Trophoblast cell (in vitro differentiated cells and primary cell): ENCODE results near the gene BOC.

Source experiments
- DNase-seq, 2 donors: peaks; one replicate each; pipeline ENCODE4 v3.0.0-alpha.2; 2016
- H2AFZ ChIP-seq: 2 replicates; pipeline ENCODE4 v1.6.1; 2013; ENCODE audit warnings: low read length, moderate library complexity, mild to moderate bottlenecking; ENCODE audit not compliant: insufficient read depth, poor library complexity
- H2AK5ac ChIP-seq: 2 replicates; pipeline ENCODE4 v1.6.1; 2013; ENCODE audit warnings: mild to moderate bottlenecking, low read length
- H2BK120ac ChIP-seq: 2 replicates; pipeline ENCODE4 v1.6.1; 2013; ENCODE audit warnings: low read length, mild to moderate bottlenecking, moderate library complexity; ENCODE audit not compliant: insufficient read depth, poor library complexity
- H2BK12ac ChIP-seq: 2 replicates; pipeline ENCODE4 v1.6.1; 2013; ENCODE audit warnings: mild to moderate bottlenecking, low read length, moderate library complexity
- H2BK5ac ChIP-seq: 2 replicates; pipeline ENCODE4 v1.6.1; 2013; ENCODE audit warnings: low read length, low read depth, moderate library complexity, mild to moderate bottlenecking; ENCODE audit not compliant: poor library complexity
- H3K14ac ChIP-seq: 2 replicates; pipeline ENCODE4 v1.6.1; 2013; ENCODE audit warnings: mild to moderate bottlenecking, low read length
- H3K18ac ChIP-seq: 2 replicates; pipeline ENCODE4 v1.6.1; 2013; ENCODE audit warnings: mild to moderate bottlenecking, low read length
- H3K23ac ChIP-seq: 2 replicates; pipeline ENCODE4 v1.6.1; 2013; ENCODE audit warnings: low read length
- H3K27ac ChIP-seq: 2 replicates; pipeline ENCODE4 v1.5.1; 2013; ENCODE audit warnings: low read depth, mild to moderate bottlenecking, inconsistent platforms, low read length, moderate library complexity
- H3K27me3 ChIP-seq: 2 replicates; pipeline ENCODE4 v1.6.1; 2013; ENCODE audit warnings: inconsistent platforms, mild to moderate bottlenecking, low read length, moderate library complexity; ENCODE audit not compliant: insufficient read depth
- H3K36me3 ChIP-seq, 2 experiments: 1 replicate in 1 of 2; 2 replicates in 1 of 2; pipeline ENCODE4 v1.6.1; 2013; ENCODE audit warnings: low read length in 2 of 2, mild to moderate bottlenecking in 2 of 2, moderate library complexity in 1 of 2; ENCODE audit not compliant: insufficient read depth in 2 of 2, control insufficient read depth in 1 of 2
- H3K4ac ChIP-seq: 2 replicates; pipeline ENCODE4 v1.6.1; 2013; ENCODE audit warnings: low read depth, mild to moderate bottlenecking, low read length, moderate library complexity
- H3K4me1 ChIP-seq, 2 experiments: 1 replicate in 1 of 2; 2 replicates in 1 of 2; pipeline ENCODE4 v1.6.1; 2013; ENCODE audit warnings: low read length in 2 of 2, mild to moderate bottlenecking in 2 of 2, moderate library complexity in 1 of 2; ENCODE audit not compliant: insufficient read depth in 2 of 2, control insufficient read depth in 1 of 2
- H3K4me2 ChIP-seq: 2 replicates; pipeline ENCODE4 v1.6.1; 2013; ENCODE audit warnings: inconsistent platforms, mild to moderate bottlenecking, low read length, moderate library complexity
- H3K4me3 ChIP-seq: 2 replicates; pipeline ENCODE4 v1.5.1; 2013; ENCODE audit warnings: mild to moderate bottlenecking, low read depth, low read length, inconsistent platforms
- H3K79me1 ChIP-seq: one replicate; pipeline ENCODE4 v1.6.1; 2013; ENCODE audit warnings: low read length
- H3K79me2 ChIP-seq: 2 replicates; pipeline ENCODE4 v1.6.1; 2013; ENCODE audit warnings: low read length, mild to moderate bottlenecking; ENCODE audit not compliant: control insufficient read depth, insufficient read depth, poor library complexity
- H3K9ac ChIP-seq: 2 replicates; pipeline ENCODE4 v1.6.1; 2013; ENCODE audit warnings: mild to moderate bottlenecking, low read length
- H3K9me3 ChIP-seq: 2 replicates; pipeline ENCODE4 v1.6.1; 2013; ENCODE audit warnings: low read depth, mild to moderate bottlenecking, control low read depth, inconsistent platforms, low read length; ENCODE audit not compliant: insufficient read depth
- H4K12ac ChIP-seq: 2 replicates; pipeline ENCODE4 v1.6.1; 2013; ENCODE audit warnings: low read depth, mild to moderate bottlenecking, low read length, moderate library complexity
- H4K8ac ChIP-seq: 2 replicates; pipeline ENCODE4 v1.6.1; 2013; ENCODE audit warnings: low read depth, mild to moderate bottlenecking, low read length, moderate library complexity
- H4K91ac ChIP-seq: one replicate; pipeline ENCODE4 v1.6.1; 2013; ENCODE audit warnings: low read depth, mild to moderate bottlenecking, low read length, moderate library complexity
- WGBS: extraction: QIAGEN DNeasy Blood & Tissue Kit; methylation state at CpG from one replicate; pipeline ENCODE4 v1.1.7; 2013; ENCODE audit warnings: missing lambda C conversion rate; ENCODE audit not compliant: insufficient read length, insufficient coverage; ENCODE audit errors: extremely low coverage; 5-methylcytosine and 5-hydroxymethylcytosine counted together

The BOC gene

DNA sequence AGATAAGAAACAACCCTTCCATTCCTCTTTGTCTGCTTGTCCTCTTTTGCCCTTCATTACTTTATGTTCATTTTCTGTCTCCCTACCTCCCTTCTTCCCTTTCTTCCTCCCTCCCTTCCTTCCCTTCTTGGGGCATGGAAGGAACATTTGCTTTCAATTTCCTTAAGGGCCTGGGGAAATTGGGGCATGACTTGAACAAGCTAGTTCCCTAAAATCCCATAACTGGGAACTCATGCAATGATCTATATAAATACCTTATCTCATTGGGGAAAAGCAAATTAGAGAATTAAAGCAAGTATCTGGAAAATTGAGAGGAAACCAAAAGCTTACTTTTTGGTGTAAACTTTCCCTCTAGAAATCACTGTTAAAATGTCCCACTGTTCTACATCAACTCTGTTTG lies 35.7 kb downstream of the BOC start:
- Histone ChIP-seq H2BK120ac (no peak overlapping the region), H3K18ac (no peak overlapping the region), H4K12ac (no peak overlapping the region), H2AK5ac (no peak overlapping the region), H3K36me3 (peaks cover 20 to 29% of the 10 kb centered on the region in 2 experiments), H3K79me2 (no peaks in the 10 kb centered on the region), H4K91ac (no peak overlapping the region), H3K27me3 (no peaks in the 10 kb centered on the region), H3K9ac (no peak overlapping the region), H3K4me3 (no peak overlapping the region), H3K4ac (no peak overlapping the region), H3K4me2 (no peak overlapping the region), H3K79me1 (no peaks in the 10 kb centered on the region), H4K8ac (no peak overlapping the region), H3K4me1 (peaks cover 0 to 2% of the 10 kb centered on the region in 2 experiments), H2BK12ac (no peak overlapping the region), H3K23ac (no peak overlapping the region), H3K27ac (no peak overlapping the region), H2AFZ (no peak overlapping the region), H3K9me3 (no peaks in the 10 kb centered on the region), H3K14ac (no peak overlapping the region), H2BK5ac (no peak overlapping the region)
- no peak for DNase-seq

GRCh38 chr3:113247675-113248458 lies 36.5 kb downstream of the BOC start:
- no peak overlapping the region for H3K4me2 ChIP-seq
- H2BK5ac ChIP-seq: no peak overlapping the region
- H2AFZ ChIP-seq: no peak overlapping the region
- H2BK120ac ChIP-seq: no peak overlapping the region
- H3K27ac ChIP-seq: no peak overlapping the region
- H4K12ac ChIP-seq: no peak overlapping the region
- no peak overlapping the region for H3K9ac ChIP-seq
- H3K4me1 ChIP-seq: peaks cover 0 to 2% of the 10 kb centered on the region in 2 experiments
- no peak overlapping the region for H4K8ac ChIP-seq
- no peaks in the 10 kb centered on the region for H3K79me1 ChIP-seq
- H3K9me3 ChIP-seq: no peaks in the 10 kb centered on the region
- H3K27me3 ChIP-seq: no peaks in the 10 kb centered on the region
- H2BK12ac ChIP-seq: no peak overlapping the region
- no peak overlapping the region for H3K23ac ChIP-seq
- H3K79me2 ChIP-seq: no peaks in the 10 kb centered on the region
- H3K18ac ChIP-seq: no peak overlapping the region
- no peak overlapping the region for H3K14ac ChIP-seq
- no peak overlapping the region for H2AK5ac ChIP-seq
- no CpG with 5 or more reads among the region's 7 CpGs for WGBS
- peaks cover 27 to 37% of the 10 kb centered on the region in 2 experiments for H3K36me3 ChIP-seq
- no peak overlapping the region for H4K91ac ChIP-seq
- no peak for DNase-seq
- no peak overlapping the region for H3K4ac ChIP-seq
- no peak overlapping the region for H3K4me3 ChIP-seq

GRCh38 chr3:113249111-113249510 lies 37.8 kb downstream of the BOC start:
- H4K8ac ChIP-seq: no peak overlapping the region
- no peak overlapping the region for H3K9ac ChIP-seq
- H3K4me1 ChIP-seq: peaks cover 0 to 2% of the 10 kb centered on the region in 2 experiments
- no peak overlapping the region for H2BK120ac ChIP-seq
- H2BK12ac ChIP-seq: no peak overlapping the region
- WGBS: no CpG with 5 or more reads among the region's 3 CpGs
- no peak overlapping the region for H4K91ac ChIP-seq
- H3K79me1 ChIP-seq: no peaks in the 10 kb centered on the region
- H3K4me2 ChIP-seq: no peak overlapping the region
- no peak overlapping the region for H3K23ac ChIP-seq
- peak in 1 of 2 donors; percentile 12 for DNase-seq
- no peak overlapping the region for H3K14ac ChIP-seq
- no peak overlapping the region for H3K18ac ChIP-seq
- no peak overlapping the region for H2AK5ac ChIP-seq
- H3K27me3 ChIP-seq: no peaks in the 10 kb centered on the region
- H2BK5ac ChIP-seq: no peak overlapping the region
- H3K9me3 ChIP-seq: no peaks in the 10 kb centered on the region
- peaks cover 27 to 36% of the 10 kb centered on the region in 2 experiments for H3K36me3 ChIP-seq
- no peak overlapping the region for H3K4ac ChIP-seq
- no peak overlapping the region for H3K27ac ChIP-seq
- H4K12ac ChIP-seq: no peak overlapping the region
- H3K79me2 ChIP-seq: no peaks in the 10 kb centered on the region
- H3K4me3 ChIP-seq: no peak overlapping the region
- H2AFZ ChIP-seq: no peak overlapping the region

GRCh38 chr3:113249601-113250000 lies 38.2 kb downstream of the BOC start:
- no CpG with 5 or more reads among the region's 8 CpGs for WGBS

More at GRCh38 chr3:113249601-113250000, 38.2 kb downstream of the BOC start:
- Histone ChIP-seq H3K4me1 (peaks cover 0 to 2% of the 10 kb centered on the region in 2 experiments), H3K4me2 (no peak overlapping the region), H3K27me3 (no peaks in the 10 kb centered on the region), H3K79me2 (no peaks in the 10 kb centered on the region), H4K91ac (no peak overlapping the region), H3K9me3 (no peaks in the 10 kb centered on the region), H2BK12ac (no peak overlapping the region), H3K4ac (no peak overlapping the region), H2AK5ac (no peak overlapping the region), H3K36me3 (peaks cover 31 to 41% of the 10 kb centered on the region in 2 experiments), H2BK120ac (no peak overlapping the region), H3K4me3 (no peak overlapping the region), H3K9ac (no peak overlapping the region), H4K8ac (no peak overlapping the region), H4K12ac (no peak overlapping the region), H3K14ac (no peak overlapping the region), H3K79me1 (no peaks in the 10 kb centered on the region), H2AFZ (no peak overlapping the region), H3K23ac (no peak overlapping the region), H2BK5ac (no peak overlapping the region), H3K27ac (no peak overlapping the region), H3K18ac (no peak overlapping the region)
- DNase-seq: peak; percentile 28 to 53
